HG03025 (cell line): ENCODE results near the gene TPST1.
"Not testable (repeated sequence)": the region's sequence is repeated elsewhere in the genome, so short reads cannot be mapped to it uniquely, and the experiment has no call there.

Experiments used
- ATAC-seq: cut with Tn5 transposase; IDR thresholded peaks from one replicate; pipeline ENCODE4 v1.9.1; 2021; ENCODE audit warnings: mild to moderate bottlenecking, moderate library complexity; ENCODE audit not compliant: unreplicated experiment, low FRiP score

TPST1 gene

DNA sequence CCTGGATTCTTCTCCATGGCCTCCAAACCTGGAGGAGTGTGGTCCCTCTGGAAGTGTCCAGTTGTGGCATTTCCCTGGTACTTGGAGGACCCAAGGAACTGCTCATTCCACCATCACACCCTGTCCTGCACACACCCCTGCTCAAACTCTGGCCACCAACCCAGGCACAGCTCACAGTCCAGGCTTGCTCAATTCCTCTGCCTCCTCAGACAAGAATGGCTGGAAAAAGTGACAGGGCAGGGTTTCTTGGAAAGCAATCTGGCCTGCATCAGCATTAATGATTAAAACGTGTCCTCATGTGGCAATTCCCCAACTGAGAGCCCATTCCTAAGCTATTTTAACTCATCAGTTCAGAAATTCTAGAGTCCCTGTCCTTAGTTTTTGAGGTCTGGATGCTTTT lies 17.2 kb upstream of the TPST1 start:
- no peak for ATAC-seq

- ATAC-seq, result no peak
These were observed 16.5 kb upstream of the TPST1 start for GRCh38 chr7:66188645-66189044.

DNA sequence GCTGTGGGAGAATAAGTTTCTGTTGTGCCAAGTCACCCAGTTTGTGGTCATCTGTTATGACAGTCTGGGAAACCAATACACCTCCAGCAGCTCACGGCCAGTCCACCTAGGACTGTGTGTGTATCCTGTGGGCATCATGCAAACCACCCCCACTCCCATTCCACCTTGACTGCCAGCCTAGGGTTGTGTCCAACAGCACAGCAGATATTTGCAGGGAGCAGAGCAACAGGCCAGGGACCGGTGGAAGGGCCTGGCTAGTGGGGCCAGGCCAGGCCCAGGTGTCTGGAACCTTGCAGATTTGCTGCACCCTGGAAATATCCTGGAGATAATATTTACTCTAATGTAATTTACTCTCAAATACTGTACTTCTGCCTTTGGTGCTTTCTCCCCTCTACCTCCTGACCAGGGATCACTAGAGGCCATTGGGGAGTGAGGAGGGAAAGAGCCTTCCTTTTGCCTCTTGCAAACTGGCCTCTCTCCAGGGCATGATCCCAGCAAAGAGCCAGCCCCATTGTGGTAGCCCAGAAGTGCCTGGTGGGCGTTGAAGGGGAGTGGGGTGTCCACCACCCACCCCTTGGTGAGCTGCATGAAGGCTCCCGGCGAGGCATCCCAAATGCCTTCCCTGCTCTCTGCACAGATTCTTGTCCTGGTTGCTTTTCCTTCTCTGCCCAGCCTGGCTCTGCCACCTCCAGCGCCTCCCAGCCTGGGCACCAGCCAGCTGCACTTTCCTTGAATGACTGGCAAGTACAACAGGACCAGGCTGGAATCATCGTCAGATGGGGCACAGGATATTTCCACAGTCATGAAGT lies 15.2 kb upstream of the TPST1 start:
- ATAC-seq, result no peak

DNA sequence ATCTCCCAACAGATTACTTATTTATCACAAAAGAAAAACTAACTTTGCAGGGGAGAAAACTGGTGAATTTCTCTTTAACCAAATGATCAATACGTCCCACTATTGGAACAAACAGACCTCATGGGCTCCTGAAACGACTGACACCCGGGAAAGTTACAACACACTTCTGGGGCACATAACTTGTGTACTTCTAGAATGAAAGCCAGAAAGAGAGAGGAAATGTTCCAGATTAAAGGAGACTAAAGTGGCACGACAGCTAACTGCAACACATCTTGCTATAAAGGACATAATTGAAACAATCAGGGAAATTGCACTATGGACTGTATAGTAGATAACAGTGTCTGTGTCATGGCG lies 14.7 kb upstream of the TPST1 start:
- no peak for ATAC-seq

DNA sequence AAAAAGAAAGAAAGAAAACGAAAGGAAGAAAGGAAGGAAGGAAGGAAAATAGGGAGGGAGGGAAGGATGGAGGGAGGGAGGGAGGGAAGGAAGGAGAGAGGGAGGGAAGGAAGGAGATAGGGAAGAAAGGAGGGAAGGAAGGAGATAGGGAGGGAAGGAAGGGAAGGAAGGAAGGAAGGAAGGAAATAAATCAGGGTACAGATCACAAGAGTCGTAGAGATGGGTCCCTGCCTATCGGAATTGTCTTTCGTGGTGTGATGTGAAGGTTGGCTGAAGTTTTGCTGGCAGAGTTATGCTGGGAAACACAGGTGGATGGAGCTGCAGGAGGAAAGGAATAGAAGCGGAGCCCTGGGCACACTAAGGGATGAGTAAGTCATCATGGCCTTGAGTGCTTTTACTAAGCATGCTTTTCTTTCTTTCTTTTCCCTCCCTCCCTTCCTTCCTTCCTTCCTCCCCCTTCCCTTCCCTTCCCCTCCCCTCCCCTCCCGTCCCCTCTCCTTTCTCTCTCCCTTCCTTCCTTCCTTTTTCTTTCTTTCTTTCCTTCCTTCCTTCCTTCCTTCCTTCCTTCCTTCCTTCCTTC lies 11.9 kb upstream of the TPST1 start:
- no peak for ATAC-seq

- ATAC-seq, result no peak
These were observed 6.7 kb upstream of the TPST1 start for GRCh38 chr7:66198469-66198868.

DNA sequence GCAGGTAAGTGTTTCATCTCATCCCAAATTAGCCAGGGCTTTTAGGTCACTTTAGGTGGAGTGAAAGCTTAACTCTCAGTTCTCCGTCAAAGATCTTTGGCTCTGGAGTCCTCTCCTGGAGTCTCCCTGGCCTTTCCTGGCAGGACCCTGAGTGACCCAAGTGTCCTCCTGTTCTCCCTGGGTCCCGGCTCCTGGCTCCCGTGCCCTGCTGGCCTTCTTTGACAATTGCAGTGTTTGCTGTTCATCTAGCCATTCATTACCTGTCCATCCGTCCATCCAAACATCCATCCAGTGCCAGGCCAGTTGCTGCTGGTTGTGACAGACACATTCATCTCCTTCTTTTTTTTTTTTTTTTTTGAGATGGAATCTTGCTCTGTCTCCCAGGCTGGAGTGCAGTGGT lies 6.2 kb upstream of the TPST1 start:
- ATAC-seq, result no peak

- ATAC-seq, result no peak
These were observed 2.7 kb upstream of the TPST1 start for GRCh38 chr7:66202441-66202840.

- no peak for ATAC-seq
These were observed 582 bp downstream of the TPST1 start for GRCh38 chr7:66205741-66206090.

- no peak for ATAC-seq
These were observed 1.2 kb downstream of the TPST1 start for GRCh38 chr7:66206119-66206933.

DNA sequence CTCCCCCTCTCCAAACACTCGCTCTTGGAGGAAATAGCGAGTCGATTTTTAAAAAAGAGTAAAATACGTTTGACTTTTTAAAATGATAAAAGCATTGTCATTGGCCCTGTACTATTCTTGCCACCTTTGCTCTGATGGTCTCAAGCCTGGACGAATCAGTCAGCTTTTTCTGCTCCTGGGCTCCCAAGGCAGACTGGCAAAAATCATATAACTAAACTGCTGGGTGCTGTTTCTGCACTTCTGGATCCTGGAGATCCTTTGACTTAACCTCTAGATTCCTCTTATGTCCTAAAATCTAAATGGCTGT lies 1.8 kb downstream of the TPST1 start:
- no peak for ATAC-seq

DNA sequence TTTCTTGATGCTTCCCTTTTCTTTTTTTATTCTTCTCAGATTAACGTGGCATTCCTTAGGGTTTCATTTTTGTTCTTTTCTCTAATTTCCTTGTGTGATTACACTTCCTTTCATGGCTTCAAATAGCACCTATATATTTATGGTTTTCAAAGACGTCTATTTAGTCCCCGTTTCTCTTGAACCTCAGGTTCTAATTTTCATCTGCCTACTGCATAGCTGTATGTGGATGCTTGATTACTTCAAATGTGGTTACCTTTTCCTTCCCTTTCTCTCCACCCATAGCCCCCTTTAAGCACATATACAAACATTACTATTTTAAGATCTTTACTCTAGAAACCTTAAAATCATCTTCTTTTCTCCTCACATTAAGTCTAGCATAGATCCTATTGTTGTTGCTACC lies 2.4 kb downstream of the TPST1 start:
- ATAC-seq, result no peak

- no peak for ATAC-seq
These were observed 6.3 kb downstream of the TPST1 start for GRCh38 chr7:66211429-66211828.

GRCh38 chr7:66213637-66214036 lies 8.5 kb downstream of the TPST1 start:
- ATAC-seq, result no peak

DNA sequence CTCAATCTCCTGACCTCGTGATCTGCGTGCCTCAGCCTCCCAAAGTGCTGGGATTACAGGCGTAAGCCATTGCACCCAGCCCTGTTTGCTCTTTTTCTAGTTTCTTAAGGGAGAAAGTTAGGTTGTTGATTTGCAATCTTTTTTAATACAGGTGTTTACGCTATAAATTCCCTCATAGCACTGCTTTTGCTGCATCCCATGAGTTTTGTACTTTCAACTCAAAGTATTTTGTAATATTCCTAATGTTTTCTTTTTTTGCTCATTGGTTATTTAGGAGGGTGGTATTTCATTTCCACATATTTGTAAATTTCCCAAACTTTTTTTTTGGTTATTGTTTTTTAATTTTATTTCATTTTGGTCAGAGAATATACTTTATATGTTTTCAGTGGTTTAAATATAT lies 11.6 kb downstream of the TPST1 start:
- no peak for ATAC-seq

DNA sequence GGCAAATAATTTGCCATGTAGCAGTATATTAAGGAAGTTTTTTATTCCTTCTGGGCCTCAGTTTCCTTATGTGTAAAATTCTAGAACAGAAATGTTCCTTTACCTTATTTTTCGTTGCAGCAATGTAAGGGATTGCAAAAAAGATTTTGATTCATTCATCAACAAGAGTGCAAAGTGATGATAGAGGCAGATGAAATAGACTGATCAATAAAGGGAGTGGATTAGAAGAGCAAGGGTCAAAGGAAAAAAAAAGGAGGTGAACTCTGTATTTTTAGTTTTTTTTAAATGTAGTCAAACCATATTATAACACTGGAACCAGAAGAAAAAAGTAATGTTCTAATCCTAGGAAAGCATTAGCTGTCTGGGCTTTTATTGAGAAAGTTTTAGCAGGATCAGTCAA lies 14.7 kb downstream of the TPST1 start:
- ATAC-seq, result no peak

- ATAC-seq, result no peak
These were observed 16.3 kb downstream of the TPST1 start for GRCh38 chr7:66221442-66221841.

DNA sequence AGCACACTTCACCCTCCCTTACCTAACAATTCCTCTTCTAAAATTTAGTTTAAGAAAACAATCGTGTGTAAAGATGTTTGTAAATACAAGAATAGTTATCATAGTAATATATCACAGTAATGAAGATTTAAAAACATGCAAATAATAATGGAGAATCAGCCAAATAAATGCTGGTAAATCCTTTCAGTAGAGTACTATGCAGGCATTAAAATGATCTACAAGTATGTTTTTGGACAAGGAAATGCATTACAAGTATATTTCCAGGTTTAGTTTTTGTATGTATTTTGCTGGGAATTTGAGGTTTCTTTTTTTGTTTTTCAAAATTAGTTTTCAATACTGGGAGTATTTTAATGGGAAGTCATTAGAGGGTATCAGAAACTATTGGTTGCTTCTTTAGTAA lies 22.7 kb downstream of the TPST1 start:
- no peak for ATAC-seq

DNA sequence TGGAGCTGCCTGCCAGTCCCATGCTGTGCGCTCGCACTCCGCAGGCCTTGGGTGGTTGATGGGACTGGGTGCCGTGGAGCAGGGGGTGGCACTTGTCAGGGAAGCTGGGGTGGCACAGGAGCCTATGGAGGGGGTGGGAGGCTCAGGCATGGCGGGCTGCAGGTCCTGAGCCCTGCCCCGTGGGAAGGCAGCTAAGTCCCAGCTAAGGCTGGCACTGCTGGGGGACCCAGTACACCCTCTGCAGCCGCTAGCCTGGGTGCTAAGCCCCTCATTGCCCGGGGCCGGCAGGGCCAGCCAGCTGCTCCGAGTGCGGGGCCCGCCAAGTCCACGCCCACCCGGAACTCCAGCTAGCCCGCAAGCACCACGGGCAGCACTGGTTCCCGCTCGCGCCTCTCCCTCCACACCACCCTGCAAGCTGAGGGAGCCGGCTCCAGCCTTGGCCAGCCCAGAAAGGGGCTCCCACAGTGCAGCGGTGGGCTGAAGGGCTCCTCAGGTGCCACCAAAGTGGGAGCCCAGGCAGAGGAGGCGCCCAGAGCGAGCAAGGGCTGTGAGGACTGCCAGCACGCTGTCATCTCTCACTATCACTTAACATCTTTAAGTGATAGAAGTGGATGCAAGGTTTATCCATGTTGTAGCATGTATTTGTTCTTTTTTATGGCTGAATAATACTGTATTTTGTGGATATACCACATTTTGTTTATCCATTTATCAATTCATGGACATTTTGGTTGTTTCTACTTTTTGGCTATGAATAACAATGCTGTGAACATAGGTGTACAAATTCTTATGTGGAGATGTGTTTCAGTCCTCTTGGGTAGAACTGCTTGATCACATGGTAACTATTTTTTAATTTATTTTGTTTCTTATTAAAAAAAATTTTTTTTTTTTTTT lies 26.4 kb downstream of the TPST1 start:
- ATAC-seq, result not testable (repeated sequence)

- ATAC-seq, result no peak
These were observed 28.5 kb downstream of the TPST1 start for GRCh38 chr7:66233638-66234037.

- ATAC-seq, result no peak
These were observed 31.7 kb downstream of the TPST1 start for GRCh38 chr7:66236713-66237303.
